Memory B cell (primary cell): ENCODE measurements around the gene DLGAP5.

Experiments used
- ATAC-seq: fragments of 150-1000 bp; cut with Tn5 transposase; 2 replicates; pipeline ENCODE4 v1.10.0; 2021; ENCODE audit warnings: low read depth, mild to moderate bottlenecking, moderate library complexity
- DNase-seq, 2 donors: peaks; one replicate each; pipeline ENCODE4 v3.0.0; 2022; ENCODE audit warnings: low spot score in 2 of 2
- H3K27ac Mint-ChIP-seq: one replicate; pipeline ENCODE4 v1.8.0; 2022; ENCODE audit warnings: mild to moderate bottlenecking, moderate library complexity, mixed read lengths
- H3K27me3 Mint-ChIP-seq: one replicate; pipeline ENCODE4 v1.8.0; 2022; ENCODE audit warnings: mixed read lengths
- H3K36me3 Mint-ChIP-seq: one replicate; pipeline ENCODE4 v1.8.0; 2022; ENCODE audit warnings: mild to moderate bottlenecking, mixed read lengths
- H3K4me1 Mint-ChIP-seq: one replicate; pipeline ENCODE4 v1.8.0; 2022; ENCODE audit warnings: mixed read lengths
- H3K4me3 Mint-ChIP-seq: one replicate; pipeline ENCODE4 v1.8.0; 2022; ENCODE audit warnings: mild to moderate bottlenecking, moderate library complexity, mixed read lengths
- H3K9me3 Mint-ChIP-seq: one replicate; pipeline ENCODE4 v1.8.0; 2022; ENCODE audit warnings: mixed read lengths

Gene DLGAP5

DNA sequence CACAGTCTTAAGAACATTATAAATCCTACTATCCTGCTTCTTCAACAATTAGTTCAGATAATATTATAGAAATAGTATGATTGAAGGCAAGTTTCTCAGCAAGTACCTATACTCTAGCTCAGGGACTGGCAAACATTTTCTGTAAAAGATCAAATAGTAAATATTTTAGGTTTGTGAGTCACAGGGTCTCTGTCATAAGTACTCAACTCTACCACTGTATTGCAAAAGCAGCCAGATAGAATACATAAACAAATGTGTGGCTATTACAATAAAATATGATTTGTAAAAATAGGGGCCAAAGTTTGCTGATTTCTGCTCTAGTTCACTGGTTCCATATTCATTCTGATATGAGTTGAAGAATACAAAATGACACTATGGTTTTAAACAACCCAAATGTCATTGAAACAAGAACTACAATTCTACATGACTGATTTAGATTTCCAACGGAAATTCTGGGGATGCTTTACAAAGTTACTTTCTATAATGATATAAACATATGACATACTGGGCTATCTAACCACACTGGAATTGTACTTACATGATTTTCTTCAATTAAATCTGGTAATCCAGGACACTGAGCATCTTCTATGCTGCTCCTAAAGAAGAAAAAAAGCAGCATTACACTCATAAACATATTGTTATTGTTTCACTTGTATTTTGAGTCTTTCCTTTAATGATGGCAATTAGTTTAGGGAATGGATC is 39.2 kb downstream of the DLGAP5 start:
- no peaks in the 10 kb centered on the region for H3K27me3 Mint-ChIP-seq
- H3K27ac Mint-ChIP-seq: no peak overlapping the region
- H3K4me3 Mint-ChIP-seq: no peak overlapping the region
- ATAC-seq (no peak), DNase-seq (no peak)
- no peaks in the 10 kb centered on the region for H3K36me3 Mint-ChIP-seq
- no peaks in the 10 kb centered on the region for H3K9me3 Mint-ChIP-seq
- peaks cover 3% of the 10 kb centered on the region for H3K4me1 Mint-ChIP-seq

DNA sequence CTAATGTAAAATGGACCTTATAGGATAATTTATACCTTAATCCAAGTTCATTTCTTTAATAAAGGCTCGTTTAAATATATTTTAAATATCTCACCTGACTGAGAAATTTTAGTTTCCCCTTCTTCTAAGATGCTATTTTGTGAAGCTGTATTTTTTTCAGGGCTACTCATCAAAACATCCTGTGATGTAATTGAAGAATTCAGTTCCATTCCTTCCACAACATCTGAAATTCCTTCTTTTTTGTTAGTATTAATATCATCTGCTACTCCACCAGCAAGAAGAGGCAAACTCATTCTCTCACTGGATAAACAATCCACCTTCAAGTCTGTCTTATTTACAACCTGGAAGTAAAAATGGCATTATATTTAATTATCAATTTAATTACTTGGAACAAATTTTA is 39.8 kb downstream of the DLGAP5 start:
- Mint-ChIP-seq H3K27ac (no peak overlapping the region), H3K9me3 (no peaks in the 10 kb centered on the region), H3K27me3 (no peaks in the 10 kb centered on the region), H3K4me3 (no peak overlapping the region), H3K36me3 (no peaks in the 10 kb centered on the region), H3K4me1 (peaks cover under 1% of the 10 kb centered on the region)
- DNase-seq (no peak), ATAC-seq (no peak)

GRCh38 chr14:55146425-55146824 is 45.0 kb downstream of the DLGAP5 start:
- H3K36me3 Mint-ChIP-seq: no peaks in the 10 kb centered on the region
- no peak overlapping the region for H3K27ac Mint-ChIP-seq
- DNase-seq (no peak), ATAC-seq (no peak)
- no peaks in the 10 kb centered on the region for H3K4me1 Mint-ChIP-seq
- H3K27me3 Mint-ChIP-seq: no peaks in the 10 kb centered on the region
- no peak overlapping the region for H3K4me3 Mint-ChIP-seq
- H3K9me3 Mint-ChIP-seq: no peaks in the 10 kb centered on the region

- DNase-seq (no peak), ATAC-seq (no peak)
- Mint-ChIP-seq H3K9me3 (no peaks in the 10 kb centered on the region), H3K27me3 (no peaks in the 10 kb centered on the region), H3K4me1 (no peaks in the 10 kb centered on the region), H3K4me3 (no peak overlapping the region), H3K27ac (no peak overlapping the region), H3K36me3 (no peaks in the 10 kb centered on the region)
Observed at GRCh38 chr14:55142466-55142865, 48.9 kb downstream of the DLGAP5 start.

DNA sequence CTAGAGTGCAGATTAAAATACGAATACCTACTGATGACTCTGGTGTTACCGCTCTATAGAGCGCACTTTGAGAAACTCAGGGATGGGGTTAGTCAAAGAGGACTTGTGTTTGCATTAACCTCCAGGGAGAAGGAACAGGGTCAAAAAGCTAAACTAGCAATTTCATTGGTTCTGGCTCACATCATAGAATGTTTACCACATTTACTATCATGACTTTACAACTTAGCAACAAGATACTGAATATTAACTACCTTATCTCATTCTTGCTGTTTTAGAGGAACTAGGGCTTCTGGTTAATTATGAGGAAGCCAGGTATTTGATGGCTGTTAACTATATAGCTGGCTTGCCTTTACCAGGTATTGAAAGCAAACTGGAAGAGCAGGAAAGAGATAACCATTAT is 49.6 kb downstream of the DLGAP5 start:
- no peaks in the 10 kb centered on the region for H3K4me1 Mint-ChIP-seq
- H3K4me3 Mint-ChIP-seq: no peak overlapping the region
- no peak for DNase-seq
- H3K27ac Mint-ChIP-seq: no peak overlapping the region
- H3K27me3 Mint-ChIP-seq: no peaks in the 10 kb centered on the region
- ATAC-seq: no peak
- no peaks in the 10 kb centered on the region for H3K9me3 Mint-ChIP-seq
- H3K36me3 Mint-ChIP-seq: no peaks in the 10 kb centered on the region

- Mint-ChIP-seq H3K4me1 (no peaks in the 10 kb centered on the region), H3K4me3 (no peak overlapping the region), H3K9me3 (no peaks in the 10 kb centered on the region), H3K27ac (no peak overlapping the region), H3K27me3 (no peaks in the 10 kb centered on the region), H3K36me3 (no peaks in the 10 kb centered on the region)
- DNase-seq (no peak), ATAC-seq (no peak)
Observed at GRCh38 chr14:55139696-55140509, 51.5 kb downstream of the DLGAP5 start.

GRCh38 chr14:55139141-55139540 is 52.2 kb downstream of the DLGAP5 start:
- no peaks in the 10 kb centered on the region for H3K27me3 Mint-ChIP-seq
- no peaks in the 10 kb centered on the region for H3K36me3 Mint-ChIP-seq
- H3K27ac Mint-ChIP-seq: no peak overlapping the region
- H3K4me3 Mint-ChIP-seq: no peak overlapping the region
- H3K9me3 Mint-ChIP-seq: no peaks in the 10 kb centered on the region
- H3K4me1 Mint-ChIP-seq: no peaks in the 10 kb centered on the region
- no peak for DNase-seq
- no peak for ATAC-seq

DNA sequence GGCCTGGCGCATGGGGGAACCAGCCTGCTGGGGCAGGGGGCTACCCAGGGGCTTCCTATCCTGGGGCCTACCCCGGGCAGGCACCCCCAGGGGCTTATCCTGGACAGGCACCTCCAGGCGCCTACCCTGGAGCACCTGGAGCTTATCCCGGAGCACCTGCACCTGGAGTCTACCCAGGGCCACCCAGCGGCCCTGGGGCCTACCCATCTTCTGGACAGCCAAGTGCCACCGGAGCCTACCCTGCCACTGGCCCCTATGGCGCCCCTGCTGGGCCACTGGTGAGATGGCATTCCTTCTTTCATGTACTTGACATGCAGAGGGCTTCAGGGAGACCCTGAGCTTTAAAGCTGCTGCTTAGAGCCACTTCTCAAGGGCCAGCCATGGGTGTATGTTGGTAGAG is 53.3 kb downstream of the DLGAP5 start:
- Mint-ChIP-seq H3K4me3 (no peak overlapping the region), H3K36me3 (no peaks in the 10 kb centered on the region), H3K4me1 (no peaks in the 10 kb centered on the region), H3K27me3 (no peaks in the 10 kb centered on the region), H3K9me3 (no peaks in the 10 kb centered on the region), H3K27ac (no peak overlapping the region)
- no peak for ATAC-seq
- no peak for DNase-seq

DNA sequence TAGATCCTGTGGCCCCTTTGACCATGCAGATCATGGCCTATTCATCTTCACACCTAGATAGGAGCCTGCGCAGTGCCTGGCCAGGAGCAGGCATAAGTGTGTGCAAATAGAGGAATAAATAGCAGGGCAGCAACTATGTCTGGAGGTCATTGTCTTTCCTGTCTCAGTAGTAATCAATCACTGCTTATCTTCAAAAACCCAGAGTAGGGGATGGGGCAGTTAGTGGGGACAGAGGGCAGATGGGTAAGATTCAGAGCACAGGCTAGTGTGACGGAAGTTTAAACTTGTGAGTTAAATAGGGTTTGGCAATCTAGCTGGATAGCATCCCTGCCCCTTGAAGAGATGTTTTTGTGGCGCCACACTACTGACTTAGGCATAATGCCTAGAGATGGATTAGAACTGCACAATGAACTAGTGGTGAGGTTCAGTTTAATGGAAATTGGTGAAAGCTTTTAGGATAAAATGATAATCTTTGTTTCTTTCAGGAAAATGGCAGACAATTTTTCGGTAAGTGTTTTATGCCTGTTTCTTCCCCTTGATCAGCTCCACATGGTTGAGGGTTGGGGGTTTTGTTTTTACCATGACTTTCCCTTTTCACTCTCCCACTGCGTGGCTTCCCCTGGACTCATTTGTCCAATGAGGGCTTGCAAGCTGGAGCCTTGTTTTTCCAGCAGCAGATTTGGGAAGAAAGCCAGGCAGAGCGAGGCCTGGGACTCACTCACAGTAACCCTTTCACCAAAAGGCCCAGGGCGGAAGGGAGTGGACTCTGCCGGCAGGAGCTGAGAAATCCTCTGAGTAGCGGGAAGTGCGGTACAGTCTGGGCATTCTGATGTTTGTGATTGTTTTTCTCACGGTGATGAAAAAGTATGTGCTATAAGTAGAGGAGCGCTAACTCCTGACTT is 54.2 kb downstream of the DLGAP5 start:
- ATAC-seq (no peak), DNase-seq (no peak)
- Mint-ChIP-seq H3K9me3 (no peaks in the 10 kb centered on the region), H3K36me3 (no peaks in the 10 kb centered on the region), H3K4me3 (no peak overlapping the region), H3K27ac (no peak overlapping the region), H3K4me1 (no peaks in the 10 kb centered on the region), H3K27me3 (no peaks in the 10 kb centered on the region)

DNA sequence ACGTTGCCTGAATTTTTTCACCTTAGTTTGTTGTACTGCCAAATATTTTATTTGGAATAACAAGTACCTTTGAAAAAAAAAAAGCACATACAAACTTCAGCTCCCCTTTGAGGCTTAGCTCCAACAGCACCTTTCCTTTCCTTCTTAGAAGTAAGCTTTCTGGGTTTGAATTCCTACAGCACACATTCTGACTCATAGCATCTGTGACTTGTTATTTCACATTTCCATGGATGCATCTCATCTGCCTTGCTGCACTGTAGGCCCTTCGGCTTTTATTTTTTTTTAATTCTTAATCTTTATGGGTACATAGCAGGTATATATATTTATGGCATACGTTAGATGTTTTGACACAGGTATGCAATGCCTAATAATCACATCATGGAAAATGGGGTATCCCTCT is 55.1 kb downstream of the DLGAP5 start:
- Mint-ChIP-seq H3K36me3 (no peaks in the 10 kb centered on the region), H3K4me3 (no peak overlapping the region), H3K9me3 (no peaks in the 10 kb centered on the region), H3K27ac (no peak overlapping the region), H3K4me1 (peaks cover 2% of the 10 kb centered on the region), H3K27me3 (peaks cover 3% of the 10 kb centered on the region)
- DNase-seq (no peak), ATAC-seq (no peak)

GRCh38 chr14:55133416-55133815 is 58.0 kb downstream of the DLGAP5 start:
- Mint-ChIP-seq H3K27ac (no peak overlapping the region), H3K4me1 (peaks cover 2% of the 10 kb centered on the region), H3K4me3 (no peak overlapping the region), H3K36me3 (no peaks in the 10 kb centered on the region), H3K9me3 (no peaks in the 10 kb centered on the region), H3K27me3 (peaks cover 3% of the 10 kb centered on the region)
- no peak for ATAC-seq
- DNase-seq: no peak

- Mint-ChIP-seq H3K27ac (no peak overlapping the region), H3K4me3 (no peak overlapping the region), H3K36me3 (no peaks in the 10 kb centered on the region), H3K9me3 (no peaks in the 10 kb centered on the region), H3K4me1 (peaks cover 2% of the 10 kb centered on the region), H3K27me3 (peaks cover 3% of the 10 kb centered on the region)
- ATAC-seq (no peak), DNase-seq (no peak)
Observed at GRCh38 chr14:55131370-55132137, 59.8 kb downstream of the DLGAP5 start.

DNA sequence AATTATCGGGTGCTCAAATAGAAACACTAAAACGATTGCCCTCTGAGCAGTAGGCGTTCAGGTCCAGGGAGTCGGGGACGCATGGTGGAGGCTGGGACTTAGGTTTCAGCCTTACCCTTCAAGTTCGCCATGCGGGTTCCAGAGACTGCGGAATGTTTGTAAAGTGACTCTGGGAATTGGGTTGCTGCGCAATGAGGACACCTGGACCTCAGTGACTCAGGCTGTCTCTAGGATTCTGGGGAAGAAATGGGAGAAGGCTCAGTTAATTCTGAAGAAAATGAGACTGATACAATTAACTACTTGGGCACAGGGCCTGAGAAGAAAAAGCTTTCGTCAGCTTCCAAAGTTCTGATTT is 61.2 kb downstream of the DLGAP5 start:
- peaks cover 3% of the 10 kb centered on the region for H3K27me3 Mint-ChIP-seq
- peaks cover 6% of the 10 kb centered on the region for H3K4me1 Mint-ChIP-seq
- no peak for DNase-seq
- H3K36me3 Mint-ChIP-seq: no peaks in the 10 kb centered on the region
- no peak for ATAC-seq
- H3K4me3 Mint-ChIP-seq: peak overlapping the region; percentile 85
- no peaks in the 10 kb centered on the region for H3K9me3 Mint-ChIP-seq
- H3K27ac Mint-ChIP-seq: no peak overlapping the region
